GM21423 (cell line): ENCODE data around the gene OR4B1.

Experiments
- ATAC-seq: cut with Tn5 transposase; IDR thresholded peaks from one replicate; pipeline ENCODE4 v1.9.1; 2021; ENCODE audit warnings: mild to moderate bottlenecking, moderate library complexity; ENCODE audit not compliant: unreplicated experiment

Gene OR4B1

GRCh38 chr11:48248902-48249301, 32.3 kb downstream of the OR4B1 start:
- no peak for ATAC-seq

DNA sequence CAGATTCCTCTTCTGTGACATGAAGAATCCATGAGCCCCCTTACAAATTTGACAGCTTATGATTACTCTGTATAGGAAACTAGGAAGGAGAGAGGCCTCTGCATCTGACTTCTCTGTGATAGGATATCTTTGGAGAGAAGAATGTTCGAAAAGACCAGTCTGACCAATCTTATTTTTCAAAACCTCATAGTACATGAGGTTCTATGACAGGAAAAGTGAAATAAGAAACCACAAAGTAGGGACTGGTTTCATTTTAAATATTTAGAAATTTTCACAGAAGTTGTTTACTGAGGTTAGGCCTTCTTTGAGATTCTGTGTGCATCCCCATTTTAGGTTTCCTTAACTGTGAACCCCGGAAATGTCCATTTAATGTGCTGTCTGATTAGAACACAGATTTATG, 45.0 kb downstream of the OR4B1 start:
- ATAC-seq = no peak

GRCh38 chr11:48263423-48263911, 46.9 kb downstream of the OR4B1 start, which contains the start of gene OR4X1:
Gene OR4X1, plus strand, starts transcription at chr11:48263861. Its CDS starts 0 bp downstream, at chr11:48263861.
- ATAC-seq = no peak
